Measurements from ENCODE around the gene NAALADL1.
"Not testable (repeated sequence)": the region's sequence is repeated elsewhere in the genome, so short reads cannot be mapped to it uniquely, and the experiment has no call there.

NAALADL1 gene

DNA sequence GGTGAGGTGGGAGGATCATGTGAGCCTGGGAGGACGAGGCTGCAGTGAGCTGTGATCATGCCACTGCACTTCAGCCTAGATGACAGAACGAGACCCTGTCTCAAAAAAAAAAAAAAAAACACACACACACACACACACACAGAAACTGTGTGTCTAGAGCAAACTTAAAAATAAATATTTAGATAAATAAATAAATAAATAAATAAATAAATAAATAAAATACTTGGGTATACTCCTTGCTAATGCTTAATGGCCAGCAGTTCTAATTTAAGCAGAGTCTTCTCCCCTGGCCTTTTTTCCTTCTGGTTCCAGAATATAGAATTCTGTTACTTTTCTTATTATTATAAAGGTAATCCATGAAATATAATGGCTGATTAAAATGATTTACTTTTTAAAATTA lies 49.5 kb downstream of the NAALADL1 start:
- Histone ChIP-seq H4K20me1 (ENCODE audit: low read depth, low read length) (no peaks in the 10 kb centered on the region), H3K27ac (ENCODE audit: low read depth, low read length) (no peak overlapping the region), H3F3A (ENCODE audit: insufficient read depth) (0 out of 2 replicates have a peak, but pooled peaks cover 4% of the 10 kb centered on the region)

DNA sequence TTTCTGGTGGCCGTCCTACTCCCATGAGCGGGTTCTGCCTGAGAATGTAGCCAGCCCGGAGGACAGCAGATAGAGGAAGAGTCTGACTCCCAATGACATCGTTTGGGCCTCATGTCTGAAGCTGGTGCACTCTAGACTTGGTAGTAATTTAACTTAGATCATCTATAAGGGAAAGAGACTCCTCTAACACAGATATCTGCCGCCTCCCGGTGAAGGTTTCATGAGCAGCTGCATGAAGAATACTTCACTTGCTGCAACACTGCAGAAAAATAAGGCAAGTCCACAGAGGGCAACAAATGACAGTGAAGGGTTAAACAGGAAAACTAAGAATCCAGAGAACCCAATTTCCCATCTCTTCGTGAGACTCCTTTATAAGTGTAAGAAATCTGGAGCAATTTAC lies 50.3 kb downstream of the NAALADL1 start:
- TF ChIP-seq EZH2phosphoT487 (conservative IDR thresholded peaks at IDR 0.05; ENCODE audit: low read length) = no peak
- TF ChIP-seq, protein P1, sequence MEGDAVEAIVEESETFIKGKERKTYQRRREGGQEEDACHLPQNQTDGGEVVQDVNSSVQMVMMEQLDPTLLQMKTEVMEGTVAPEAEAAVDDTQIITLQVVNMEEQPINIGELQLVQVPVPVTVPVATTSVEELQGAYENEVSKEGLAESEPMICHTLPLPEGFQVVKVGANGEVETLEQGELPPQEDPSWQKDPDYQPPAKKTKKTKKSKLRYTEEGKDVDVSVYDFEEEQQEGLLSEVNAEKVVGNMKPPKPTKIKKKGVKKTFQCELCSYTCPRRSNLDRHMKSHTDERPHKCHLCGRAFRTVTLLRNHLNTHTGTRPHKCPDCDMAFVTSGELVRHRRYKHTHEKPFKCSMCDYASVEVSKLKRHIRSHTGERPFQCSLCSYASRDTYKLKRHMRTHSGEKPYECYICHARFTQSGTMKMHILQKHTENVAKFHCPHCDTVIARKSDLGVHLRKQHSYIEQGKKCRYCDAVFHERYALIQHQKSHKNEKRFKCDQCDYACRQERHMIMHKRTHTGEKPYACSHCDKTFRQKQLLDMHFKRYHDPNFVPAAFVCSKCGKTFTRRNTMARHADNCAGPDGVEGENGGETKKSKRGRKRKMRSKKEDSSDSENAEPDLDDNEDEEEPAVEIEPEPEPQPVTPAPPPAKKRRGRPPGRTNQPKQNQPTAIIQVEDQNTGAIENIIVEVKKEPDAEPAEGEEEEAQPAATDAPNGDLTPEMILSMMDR (IDR thresholded peaks at IDR 0.05; ENCODE audit: insufficient read depth, low read length, poor library complexity, severe bottlenecking) = no peak
- H3K4me2 ChIP-seq (ENCODE audit: low read depth, low read length, poor library complexity, severe bottlenecking) = no peak overlapping the region

More for the DNA sequence above, 49.5 kb downstream of the NAALADL1 start:
- Histone ChIP-seq H2AFZ (ENCODE audit: low read depth, low read length, severe bottlenecking) (no peak overlapping the region), H3K36me3 (ENCODE audit: low read length) (no peaks in the 10 kb centered on the region), H3K9me3 (ENCODE audit: insufficient read depth, low read length) (no peaks in the 10 kb centered on the region), H3K27me3 (ENCODE audit: low read length) (no peaks in the 10 kb centered on the region), H3K9ac (ENCODE audit: low read length) (no peak overlapping the region), H3K79me2 (ENCODE audit: insufficient read depth, low read length) (no peaks in the 10 kb centered on the region), H3K4me2 (ENCODE audit: low read depth, low read length, poor library complexity, severe bottlenecking) (no peak overlapping the region), H3K4me3 (ENCODE audit: insufficient read depth, low read length, poor library complexity, severe bottlenecking) (no peak overlapping the region), H3K9me2 (replicated peaks; ENCODE audit: insufficient read depth, low read length) (no peaks in the 10 kb centered on the region)
- TF ChIP-seq, protein P1 (IDR thresholded peaks at IDR 0.05; ENCODE audit: insufficient read depth, low read length, poor library complexity, severe bottlenecking) = no peak
- no peak for TF ChIP-seq EZH2phosphoT487 (conservative IDR thresholded peaks at IDR 0.05; ENCODE audit: low read length)

DNA sequence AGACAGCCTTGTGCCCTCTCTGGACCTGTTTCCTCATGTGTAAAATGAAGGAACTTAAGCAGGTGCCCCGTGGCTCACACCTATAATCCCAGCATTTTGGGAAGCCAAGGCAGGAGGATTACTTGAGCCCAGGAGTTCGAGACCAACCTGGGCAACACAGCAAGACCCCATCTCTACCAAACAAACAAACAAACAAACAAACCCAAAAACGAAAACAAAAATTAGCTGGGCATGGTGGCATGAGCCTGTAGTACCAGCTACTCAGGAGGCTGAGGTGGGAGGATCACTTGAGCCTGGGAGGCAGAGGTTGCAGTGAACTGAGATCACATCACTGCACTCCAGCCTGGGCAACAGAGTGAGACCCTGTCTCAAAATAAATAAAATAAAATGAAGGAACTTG lies 54.4 kb downstream of the NAALADL1 start:
- not testable (repeated sequence) for H3K79me2 ChIP-seq (ENCODE audit: insufficient read depth, low read length); H3K27ac ChIP-seq (ENCODE audit: low read depth, low read length); H3K27me3 ChIP-seq (ENCODE audit: low read length); H3K9me2 ChIP-seq (replicated peaks; ENCODE audit: insufficient read depth, low read length); H3K4me2 ChIP-seq (ENCODE audit: low read depth, low read length, poor library complexity, severe bottlenecking); H3F3A ChIP-seq (ENCODE audit: insufficient read depth); H3K4me3 ChIP-seq (ENCODE audit: insufficient read depth, low read length, poor library complexity, severe bottlenecking); H4K20me1 ChIP-seq (ENCODE audit: low read depth, low read length); H2AFZ ChIP-seq (ENCODE audit: low read depth, low read length, severe bottlenecking); H3K9me3 ChIP-seq (ENCODE audit: insufficient read depth, low read length); H3K9ac ChIP-seq (ENCODE audit: low read length); H3K36me3 ChIP-seq (ENCODE audit: low read length)

More for the DNA sequence above, 50.3 kb downstream of the NAALADL1 start:
- no peaks in the 10 kb centered on the region for H3K27me3 ChIP-seq (ENCODE audit: low read length)
- no peak overlapping the region for H3K4me3 ChIP-seq (ENCODE audit: insufficient read depth, low read length, poor library complexity, severe bottlenecking)
- H3K9ac ChIP-seq (ENCODE audit: low read length) = no peak overlapping the region
- no peaks in the 10 kb centered on the region for H4K20me1 ChIP-seq (ENCODE audit: low read depth, low read length)
- no peaks in the 10 kb centered on the region for H3F3A ChIP-seq (ENCODE audit: insufficient read depth)
- no peaks in the 10 kb centered on the region for H3K9me3 ChIP-seq (ENCODE audit: insufficient read depth, low read length)
- no peak overlapping the region for H3K27ac ChIP-seq (ENCODE audit: low read depth, low read length)
- H3K9me2 ChIP-seq (replicated peaks; ENCODE audit: insufficient read depth, low read length) = no peaks in the 10 kb centered on the region
- H3K36me3 ChIP-seq (ENCODE audit: low read length) = no peaks in the 10 kb centered on the region
- H3K79me2 ChIP-seq (ENCODE audit: insufficient read depth, low read length) = no peaks in the 10 kb centered on the region
- no peak overlapping the region for H2AFZ ChIP-seq (ENCODE audit: low read depth, low read length, severe bottlenecking)

DNA sequence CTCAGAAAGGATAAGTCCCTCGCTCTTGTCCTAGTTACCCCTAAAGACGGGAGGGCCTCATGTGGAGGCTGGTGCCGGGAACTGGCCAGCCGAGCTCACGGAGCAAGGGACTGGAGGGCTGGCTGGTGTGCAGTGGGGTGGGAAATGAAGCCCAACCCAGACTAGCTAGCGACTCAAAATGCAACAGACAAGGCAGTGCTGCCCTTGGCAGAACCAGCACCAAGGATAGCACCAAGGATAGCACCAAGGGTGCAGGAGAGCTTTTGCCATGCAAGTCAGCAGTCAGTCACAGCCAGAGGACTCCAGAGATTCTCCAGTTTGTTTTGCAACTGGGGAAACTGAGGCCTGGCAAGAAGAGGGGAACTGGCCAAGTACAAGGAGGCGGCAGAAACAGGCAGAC lies 55.1 kb downstream of the NAALADL1 start:
- Histone ChIP-seq H3K4me3 (ENCODE audit: insufficient read depth, low read length, poor library complexity, severe bottlenecking) (no peak overlapping the region), H3K9me3 (ENCODE audit: insufficient read depth, low read length) (no peaks in the 10 kb centered on the region), H3K9me2 (replicated peaks; ENCODE audit: insufficient read depth, low read length) (no peaks in the 10 kb centered on the region), H3K27me3 (ENCODE audit: low read length) (no peaks in the 10 kb centered on the region), H2AFZ (ENCODE audit: low read depth, low read length, severe bottlenecking) (no peak overlapping the region), H3K79me2 (ENCODE audit: insufficient read depth, low read length) (no peaks in the 10 kb centered on the region), H3K36me3 (ENCODE audit: low read length) (no peaks in the 10 kb centered on the region), H3K27ac (ENCODE audit: low read depth, low read length) (no peak overlapping the region), H4K20me1 (ENCODE audit: low read depth, low read length) (no peaks in the 10 kb centered on the region), H3K4me2 (ENCODE audit: low read depth, low read length, poor library complexity, severe bottlenecking) (no peak overlapping the region), H3F3A (ENCODE audit: insufficient read depth) (no peaks in the 10 kb centered on the region), H3K9ac (ENCODE audit: low read length) (no peak overlapping the region)
- TF ChIP-seq, protein P1 (IDR thresholded peaks at IDR 0.05; ENCODE audit: insufficient read depth, low read length, poor library complexity, severe bottlenecking) = no peak
- TF ChIP-seq EZH2phosphoT487 (conservative IDR thresholded peaks at IDR 0.05; ENCODE audit: low read length) = no peak

All from SU-DHL-6 (cell line).